NCI-H82 (cell line): ENCODE results near the gene PAM16.

Source experiments
- DNase-seq: peaks from one replicate; lab custom pipeline; 2025; lab: John Stamatoyannopoulos, UW

PAM16 gene

GRCh38 chr16:4383591-4384444, 32.7 kb upstream of the PAM16 start:
- DNase-seq: no peak

- no peak for DNase-seq
Measured at GRCh38 chr16:4382795-4383357, 31.8 kb upstream of the PAM16 start.

- no peak for DNase-seq
Measured at GRCh38 chr16:4381935-4382794, 31.0 kb upstream of the PAM16 start.

DNA sequence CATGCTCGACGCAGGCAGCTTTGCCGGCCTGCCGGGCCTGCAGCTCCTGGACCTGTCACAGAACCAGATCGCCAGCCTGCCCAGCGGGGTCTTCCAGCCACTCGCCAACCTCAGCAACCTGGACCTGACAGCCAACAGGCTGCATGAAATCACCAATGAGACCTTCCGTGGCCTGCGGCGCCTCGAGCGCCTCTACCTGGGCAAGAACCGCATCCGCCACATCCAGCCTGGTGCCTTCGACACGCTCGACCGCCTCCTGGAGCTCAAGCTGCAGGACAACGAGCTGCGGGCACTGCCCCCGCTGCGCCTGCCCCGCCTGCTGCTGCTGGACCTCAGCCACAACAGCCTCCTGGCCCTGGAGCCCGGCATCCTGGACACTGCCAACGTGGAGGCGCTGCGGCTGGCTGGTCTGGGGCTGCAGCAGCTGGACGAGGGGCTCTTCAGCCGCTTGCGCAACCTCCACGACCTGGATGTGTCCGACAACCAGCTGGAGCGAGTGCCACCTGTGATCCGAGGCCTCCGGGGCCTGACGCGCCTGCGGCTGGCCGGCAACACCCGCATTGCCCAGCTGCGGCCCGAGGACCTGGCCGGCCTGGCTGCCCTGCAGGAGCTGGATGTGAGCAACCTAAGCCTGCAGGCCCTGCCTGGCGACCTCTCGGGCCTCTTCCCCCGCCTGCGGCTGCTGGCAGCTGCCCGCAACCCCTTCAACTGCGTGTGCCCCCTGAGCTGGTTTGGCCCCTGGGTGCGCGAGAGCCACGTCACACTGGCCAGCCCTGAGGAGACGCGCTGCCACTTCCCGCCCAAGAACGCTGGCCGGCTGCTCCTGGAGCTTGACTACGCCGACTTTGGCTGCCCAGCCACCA, 30.2 kb upstream of the PAM16 start:
- no peak for DNase-seq

GRCh38 chr16:4380119-4381063, 29.3 kb upstream of the PAM16 start:
- DNase-seq: no peak

DNA sequence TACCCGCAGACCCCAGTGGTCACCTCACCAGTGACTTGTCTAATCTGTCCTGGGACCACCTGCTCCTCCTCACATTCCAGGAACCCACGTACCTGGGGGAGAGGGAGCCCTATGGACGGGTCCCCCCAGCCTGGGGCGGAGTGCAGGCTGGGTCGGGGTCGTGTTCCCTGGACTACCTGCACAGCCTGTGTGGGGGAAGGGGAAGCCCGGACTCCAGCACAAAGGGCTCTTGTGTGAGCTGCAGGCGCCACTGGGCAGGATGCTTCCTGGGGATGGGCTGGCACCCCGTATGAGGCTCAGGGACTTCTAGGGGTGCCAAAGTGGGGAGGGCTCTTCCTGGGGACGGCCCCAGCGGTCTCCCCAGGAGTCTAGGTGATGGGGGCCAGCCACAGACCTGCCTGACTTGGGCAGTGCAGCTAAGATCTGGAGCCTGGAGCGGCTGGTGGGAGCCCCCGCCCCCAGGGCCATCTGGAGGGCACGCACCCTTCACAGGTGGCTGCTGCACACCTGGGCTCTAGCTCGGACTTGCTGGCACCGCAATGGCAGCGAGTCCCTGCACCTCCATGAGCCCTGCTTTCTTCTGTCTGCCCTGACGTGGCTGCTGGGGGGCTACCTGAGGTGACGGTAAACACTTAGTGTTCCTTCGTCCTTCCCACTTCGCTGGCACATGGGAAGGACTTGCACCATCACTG, 28.0 kb upstream of the PAM16 start:
- no peak for DNase-seq

- DNase-seq: no peak
Measured at GRCh38 chr16:4378161-4378666, 27.1 kb upstream of the PAM16 start.

DNA sequence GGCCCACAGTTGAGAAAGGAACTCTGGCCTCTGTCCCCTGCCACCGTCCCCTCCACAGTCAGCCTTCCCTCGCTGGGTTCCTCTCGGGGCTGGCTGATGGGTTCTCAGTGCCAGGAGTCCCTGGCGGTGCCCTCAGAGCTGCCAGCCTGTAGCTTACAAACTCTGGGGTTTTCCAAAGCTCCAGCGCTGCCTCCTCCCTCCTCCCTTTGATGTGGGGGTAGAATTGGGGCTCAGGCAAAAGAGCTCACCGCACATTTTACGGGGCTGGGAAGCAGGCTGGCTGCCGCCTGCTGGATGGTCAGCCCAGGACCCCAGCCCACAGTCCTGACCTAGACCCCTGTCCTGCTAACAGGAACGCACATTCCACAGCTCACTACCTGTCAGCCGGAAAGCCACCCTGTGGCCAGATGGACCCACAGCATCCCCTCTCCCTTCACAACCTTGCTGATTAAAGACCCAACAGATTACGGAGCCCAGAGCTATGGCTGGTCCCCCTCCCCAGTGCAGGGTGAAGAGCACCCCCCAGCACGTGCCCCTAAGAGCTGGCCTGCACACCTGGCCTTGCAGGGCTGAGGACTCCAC, 26.5 kb upstream of the PAM16 start:
- DNase-seq: peak; percentile 11

GRCh38 chr16:4376893-4377572, 25.9 kb upstream of the PAM16 start:
- no peak for DNase-seq

GRCh38 chr16:4376126-4376892, 25.2 kb upstream of the PAM16 start:
- DNase-seq: no peak

DNA sequence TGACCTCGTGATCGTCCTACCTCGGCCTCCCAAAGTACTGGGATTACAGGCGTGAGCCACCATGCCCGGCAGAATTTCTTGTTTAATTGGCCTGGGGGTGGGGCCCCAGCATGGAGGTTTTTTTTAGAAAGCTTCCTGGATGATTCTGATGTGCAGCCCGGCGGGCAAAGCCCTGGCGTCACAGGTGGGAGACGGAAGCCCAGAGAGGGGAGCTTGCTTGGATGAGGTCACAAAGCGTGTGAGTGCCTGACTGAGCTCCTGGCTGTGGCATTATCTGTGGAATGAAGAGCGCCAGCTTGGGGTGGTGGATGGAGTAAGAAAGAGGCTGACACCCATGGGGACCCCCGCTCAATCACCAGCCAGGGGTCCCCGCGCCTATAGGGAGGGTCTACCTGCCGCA, 24.6 kb upstream of the PAM16 start:
- no peak for DNase-seq

DNA sequence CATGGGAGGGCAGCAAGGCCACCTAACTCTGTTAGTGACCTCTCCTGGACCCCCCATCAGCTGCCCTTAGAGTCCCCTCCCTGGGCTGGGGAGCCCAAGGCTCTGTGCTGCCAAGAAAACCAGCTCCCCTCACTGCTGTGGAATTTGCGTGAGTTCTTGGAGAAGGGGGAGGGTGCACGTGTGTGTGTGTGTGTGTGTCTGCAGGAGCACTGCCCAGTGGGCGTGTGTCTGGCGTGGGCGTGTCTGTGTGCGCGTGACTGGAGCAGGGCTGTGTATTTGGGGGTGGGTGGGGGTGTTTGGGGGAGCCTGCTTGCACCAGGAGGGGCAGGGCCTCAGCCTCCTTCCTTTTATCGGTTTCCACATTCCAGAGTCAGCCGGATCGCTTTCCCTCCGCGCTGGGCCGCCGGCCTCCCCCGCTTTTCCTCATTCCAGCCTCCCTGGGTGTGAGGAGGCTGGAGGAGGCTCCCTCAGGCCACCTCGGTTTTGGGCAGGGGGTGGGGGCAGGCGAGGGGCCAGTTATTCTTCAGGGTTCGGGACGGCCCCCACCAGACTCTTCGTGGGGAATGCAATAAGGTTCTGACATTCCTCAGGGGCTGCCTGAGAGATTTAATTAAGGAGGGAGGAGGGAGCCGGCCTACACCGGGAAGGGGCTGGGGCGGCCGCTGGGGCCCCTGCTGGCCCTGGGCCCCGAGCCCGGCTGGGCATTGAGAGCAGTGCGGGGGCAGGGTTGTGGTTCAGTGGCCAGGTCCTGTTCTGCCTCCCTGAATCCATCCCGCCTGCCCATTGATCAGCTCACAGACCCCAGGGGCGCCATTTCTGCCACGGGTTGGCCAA, 23.0 kb upstream of the PAM16 start:
- no peak for DNase-seq

DNA sequence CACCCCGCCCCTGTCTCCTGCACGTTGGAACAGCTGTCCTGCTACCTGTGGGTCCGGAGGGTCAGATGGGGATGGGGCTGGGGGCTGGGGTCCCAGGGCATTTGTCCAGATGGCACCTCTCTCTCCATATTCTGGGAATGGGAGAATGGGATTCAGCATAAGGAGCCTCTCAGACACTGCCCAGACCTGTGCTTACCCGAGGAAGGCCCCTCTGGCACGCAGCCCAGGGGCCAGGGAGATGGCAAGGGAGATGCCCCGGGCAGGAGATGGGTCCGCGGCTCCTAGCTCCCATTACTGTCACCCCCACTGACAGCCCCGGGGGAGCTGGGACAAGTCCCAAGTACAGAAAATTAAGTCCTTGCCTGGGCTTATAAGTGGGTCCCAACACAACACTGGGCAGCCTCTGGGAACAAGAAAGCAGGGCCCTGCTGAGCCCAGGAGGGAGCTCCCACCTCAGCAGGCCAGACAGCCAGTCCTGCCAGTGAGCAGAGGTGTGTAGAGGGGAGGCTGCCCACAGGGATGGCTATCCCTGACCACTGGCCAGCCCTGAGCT, 22.3 kb upstream of the PAM16 start:
- DNase-seq: no peak

- peak; percentile 89 for DNase-seq
Measured at GRCh38 chr16:4372578-4373355, 21.6 kb upstream of the PAM16 start.

DNA sequence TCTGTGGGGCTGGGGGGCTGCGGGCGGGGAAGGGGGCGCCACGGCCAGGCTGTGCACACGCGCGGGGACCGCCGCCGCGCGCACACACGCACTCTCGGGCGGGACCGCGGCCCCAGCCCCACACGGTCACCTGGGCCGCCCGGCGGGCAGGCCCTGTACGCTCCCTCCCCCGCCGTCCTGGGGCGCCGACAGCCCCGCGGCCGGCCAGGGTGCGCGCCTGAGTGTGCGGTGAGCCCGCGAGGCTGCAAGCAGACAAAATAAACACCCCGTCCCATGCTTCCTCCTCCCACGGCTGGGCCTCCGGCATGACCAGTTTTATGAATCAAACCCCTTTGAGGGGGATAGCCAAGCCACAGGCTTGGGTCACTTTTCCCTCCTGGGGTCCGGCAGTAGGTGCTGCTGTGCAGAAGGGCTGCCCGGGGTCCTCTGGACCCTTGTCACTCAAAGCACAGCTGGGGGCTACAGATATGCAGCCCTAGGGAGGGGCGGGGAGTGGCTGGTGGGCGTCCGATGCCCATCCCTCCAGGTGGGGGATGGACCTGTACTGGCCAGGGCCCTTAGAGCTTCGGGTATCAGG, 21.0 kb upstream of the PAM16 start:
- no peak for DNase-seq
